Stimulated activated naive CD8-positive, alpha-beta T cell treated with anti-CD3 and anti-CD28 coated beads, Interleukin-15, Interleukin-2, amounts not matched to agents 100 ng/mL and 50 ng/mL, for 24 hours (primary cell): Measurements from ENCODE around the gene MEIOB.
A peak's percentile ranks its signal among the peaks of the same experiment; 100 is the strongest.

Source experiments
- H3K27ac Mint-ChIP-seq: one replicate; pipeline ENCODE4 v1.8.0; 2021; ENCODE audit warnings: mild to moderate bottlenecking, mixed read lengths
- H3K27me3 Mint-ChIP-seq: one replicate; pipeline ENCODE4 v1.8.0; 2021; ENCODE audit warnings: mixed read lengths
- H3K36me3 Mint-ChIP-seq: one replicate; pipeline ENCODE4 v1.8.0; 2021; ENCODE audit warnings: low read depth, mixed read lengths
- H3K4me1 Mint-ChIP-seq: one replicate; pipeline ENCODE4 v1.8.0; 2021; ENCODE audit warnings: low read depth, mixed read lengths
- H3K4me3 Mint-ChIP-seq: one replicate; pipeline ENCODE4 v1.8.0; 2021; ENCODE audit warnings: mild to moderate bottlenecking, mixed read lengths
- H3K9me3 Mint-ChIP-seq: one replicate; pipeline ENCODE4 v1.8.0; 2021; ENCODE audit warnings: mixed read lengths

Gene MEIOB

DNA sequence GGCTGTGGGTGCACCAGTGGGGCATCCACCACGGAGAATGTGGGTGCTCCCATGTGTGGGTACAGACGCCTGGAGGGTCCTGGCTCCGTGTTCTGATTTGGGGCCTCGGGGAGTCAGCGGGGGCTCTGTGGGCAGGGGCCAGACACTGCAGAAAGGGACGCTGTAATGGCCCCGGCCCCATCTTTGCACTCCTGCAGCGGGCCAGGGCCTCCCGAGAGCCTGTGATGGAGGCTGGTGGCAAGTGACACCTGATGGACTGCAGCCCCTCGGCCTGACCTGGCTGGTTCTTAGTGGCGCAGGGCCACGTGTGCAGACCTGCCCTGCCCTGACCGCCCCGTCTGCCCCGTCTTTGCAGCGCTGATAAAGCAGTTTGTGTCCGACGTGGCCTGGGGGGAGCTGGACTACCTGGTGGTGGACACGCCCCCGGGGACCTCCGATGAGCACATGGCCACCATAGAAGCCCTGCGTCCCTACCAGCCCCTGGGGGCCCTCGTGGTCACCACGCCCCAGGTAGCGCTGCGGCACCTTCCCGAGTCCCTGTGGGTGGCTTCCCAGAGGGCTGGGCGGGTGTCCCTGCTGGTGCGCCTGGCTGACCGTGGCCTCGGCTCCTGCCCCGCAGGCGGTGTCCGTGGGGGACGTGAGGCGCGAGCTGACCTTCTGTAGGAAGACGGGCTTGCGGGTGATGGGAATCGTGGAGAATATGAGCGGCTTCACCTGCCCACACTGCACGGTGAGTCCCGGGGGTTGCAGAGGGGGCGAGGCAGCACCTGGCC, 84.5 kb downstream of the MEIOB start:
- Mint-ChIP-seq H3K27me3 (no peaks in the 10 kb centered on the region), H3K4me3 (no peak overlapping the region), H3K36me3 (peaks cover 5% of the 10 kb centered on the region), H3K27ac (no peak overlapping the region), H3K4me1 (peaks cover 15% of the 10 kb centered on the region), H3K9me3 (no peaks in the 10 kb centered on the region)

DNA sequence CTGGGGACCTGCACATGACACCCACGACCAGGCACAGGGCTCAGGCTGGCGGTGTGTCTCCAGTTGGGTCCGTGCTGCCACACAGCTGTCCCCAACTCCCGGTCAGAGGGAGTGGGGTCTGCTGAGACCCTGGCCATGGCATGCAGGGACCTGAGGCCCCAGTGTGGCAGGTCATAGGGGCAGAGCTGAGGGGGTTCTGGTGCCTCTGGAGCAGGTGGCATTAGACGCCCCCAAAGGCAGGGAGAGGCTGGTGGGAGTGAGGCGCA, 85.0 kb downstream of the MEIOB start:
- H3K36me3 Mint-ChIP-seq, result peaks cover 5% of the 10 kb centered on the region
- no peak overlapping the region for H3K4me3 Mint-ChIP-seq
- H3K27me3 Mint-ChIP-seq, result no peaks in the 10 kb centered on the region
- H3K27ac Mint-ChIP-seq, result no peak overlapping the region
- H3K4me1 Mint-ChIP-seq, result peaks cover 15% of the 10 kb centered on the region
- H3K9me3 Mint-ChIP-seq, result no peaks in the 10 kb centered on the region

DNA sequence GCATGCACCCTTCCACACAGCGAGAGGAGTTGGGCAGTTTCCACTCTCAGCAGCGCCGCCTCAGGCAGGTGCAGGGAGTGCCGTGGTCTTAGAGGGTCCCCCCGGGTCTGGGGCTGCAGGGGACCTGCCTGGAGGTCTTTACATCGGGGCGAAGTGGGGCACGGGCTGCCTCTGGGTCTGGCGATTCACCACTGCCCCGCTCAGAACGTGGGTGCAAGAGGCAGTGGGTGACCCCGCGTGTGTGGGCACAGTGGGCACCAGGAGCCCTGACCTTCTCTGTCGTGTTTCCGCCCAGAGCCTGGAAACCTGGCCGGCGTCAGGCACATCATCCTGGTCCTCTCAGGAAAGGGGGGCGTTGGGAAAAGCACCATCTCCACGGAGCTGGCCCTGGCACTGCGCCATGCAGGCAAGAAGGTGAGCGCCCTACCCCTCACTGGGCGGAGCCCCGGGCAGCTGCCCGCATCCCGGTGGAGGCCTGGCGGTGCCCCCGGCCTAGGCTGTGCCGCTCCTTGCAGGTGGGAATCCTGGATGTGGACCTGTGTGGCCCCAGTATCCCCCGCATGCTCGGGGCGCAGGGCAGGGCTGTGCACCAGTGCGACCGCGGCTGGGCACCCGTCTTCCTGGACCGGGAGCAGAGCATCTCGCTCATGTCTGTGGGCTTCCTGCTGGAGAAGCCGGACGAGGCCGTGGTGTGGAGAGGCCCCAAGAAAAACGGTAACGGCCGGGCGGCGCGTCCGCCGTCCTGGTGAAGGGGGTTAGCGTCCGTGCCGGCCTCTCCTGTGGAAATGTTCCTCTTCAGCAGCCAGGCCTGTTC, 85.5 kb downstream of the MEIOB start:
- H3K27me3 Mint-ChIP-seq, result no peaks in the 10 kb centered on the region
- H3K4me3 Mint-ChIP-seq, result no peak overlapping the region
- peaks cover 20% of the 10 kb centered on the region for H3K4me1 Mint-ChIP-seq
- no peaks in the 10 kb centered on the region for H3K9me3 Mint-ChIP-seq
- H3K36me3 Mint-ChIP-seq, result peaks cover 5% of the 10 kb centered on the region
- H3K27ac Mint-ChIP-seq, result no peak overlapping the region

DNA sequence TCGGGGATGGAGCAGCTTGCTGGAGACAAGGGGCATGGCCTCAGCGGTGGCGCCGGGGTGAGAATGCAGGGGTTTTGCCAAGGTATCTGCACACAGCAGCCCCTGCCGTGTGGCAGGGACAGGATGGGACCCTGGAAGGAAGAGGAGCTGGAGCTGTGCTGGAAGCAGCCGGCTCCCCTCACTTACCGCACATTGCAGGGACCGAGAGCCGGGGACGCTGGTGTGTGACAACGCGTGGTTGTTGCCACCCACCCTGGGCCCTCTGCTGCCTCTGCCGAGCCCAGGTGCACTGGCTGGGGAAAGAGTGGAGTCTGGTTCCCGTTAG, 86.2 kb downstream of the MEIOB start:
- Mint-ChIP-seq H3K36me3 (peaks cover 5% of the 10 kb centered on the region), H3K4me1 (peaks cover 26% of the 10 kb centered on the region), H3K9me3 (no peaks in the 10 kb centered on the region), H3K27me3 (no peaks in the 10 kb centered on the region), H3K4me3 (no peak overlapping the region), H3K27ac (no peak overlapping the region)

DNA sequence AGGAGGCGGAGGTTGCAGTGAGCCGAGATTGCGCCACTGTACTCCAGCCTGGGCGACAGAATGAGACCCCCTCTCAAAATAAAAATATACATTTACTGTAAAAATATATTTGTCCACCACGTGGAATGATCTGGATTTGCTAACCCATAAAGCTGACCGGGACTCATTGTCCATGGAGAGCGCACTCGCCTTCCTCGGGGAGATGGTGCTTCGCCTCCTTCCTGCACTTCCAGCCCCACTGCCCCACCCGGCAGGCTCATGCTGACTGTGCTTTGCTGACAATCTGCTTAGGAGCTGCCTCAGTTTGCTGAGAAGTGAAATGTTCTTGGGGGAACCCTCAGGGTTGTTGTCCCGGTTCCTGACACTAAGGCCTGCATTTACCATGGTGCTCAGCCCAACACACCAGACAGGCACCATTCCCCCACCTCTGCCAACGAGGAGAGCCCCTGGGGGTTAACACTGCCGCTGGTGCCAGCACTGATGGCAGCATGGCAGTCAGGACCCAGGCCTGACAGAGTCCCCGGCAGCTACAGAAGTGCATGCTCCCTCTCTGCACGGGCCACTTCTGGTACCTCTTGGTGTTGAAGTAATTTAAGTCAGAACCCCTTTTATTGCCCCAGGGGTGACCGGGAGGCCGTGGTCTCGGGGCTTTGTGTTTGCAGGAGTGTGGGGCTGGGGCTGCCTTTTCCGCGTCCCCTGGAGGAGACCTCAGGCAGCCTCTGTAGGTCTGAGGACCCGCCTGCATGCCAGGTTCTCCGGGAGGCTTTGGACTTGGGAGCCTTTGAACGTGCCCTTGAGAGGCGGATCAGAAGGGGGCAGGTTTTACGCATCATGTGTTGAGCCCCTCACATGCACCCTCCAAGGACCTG, 86.8 kb downstream of the MEIOB start:
- Mint-ChIP-seq H3K4me3 (peak overlapping the region; percentile 45), H3K27me3 (no peaks in the 10 kb centered on the region), H3K4me1 (peaks cover 26% of the 10 kb centered on the region), H3K27ac (no peak overlapping the region), H3K36me3 (peaks cover 5% of the 10 kb centered on the region), H3K9me3 (no peaks in the 10 kb centered on the region)
